Right kidney (tissue), 1 donor: ENCODE results near the gene COL20A1.

Source experiments
- DNase-seq: peaks from one replicate; pipeline ENCODE4 v3.0.0-alpha.2; 2016

The COL20A1 gene

DNA sequence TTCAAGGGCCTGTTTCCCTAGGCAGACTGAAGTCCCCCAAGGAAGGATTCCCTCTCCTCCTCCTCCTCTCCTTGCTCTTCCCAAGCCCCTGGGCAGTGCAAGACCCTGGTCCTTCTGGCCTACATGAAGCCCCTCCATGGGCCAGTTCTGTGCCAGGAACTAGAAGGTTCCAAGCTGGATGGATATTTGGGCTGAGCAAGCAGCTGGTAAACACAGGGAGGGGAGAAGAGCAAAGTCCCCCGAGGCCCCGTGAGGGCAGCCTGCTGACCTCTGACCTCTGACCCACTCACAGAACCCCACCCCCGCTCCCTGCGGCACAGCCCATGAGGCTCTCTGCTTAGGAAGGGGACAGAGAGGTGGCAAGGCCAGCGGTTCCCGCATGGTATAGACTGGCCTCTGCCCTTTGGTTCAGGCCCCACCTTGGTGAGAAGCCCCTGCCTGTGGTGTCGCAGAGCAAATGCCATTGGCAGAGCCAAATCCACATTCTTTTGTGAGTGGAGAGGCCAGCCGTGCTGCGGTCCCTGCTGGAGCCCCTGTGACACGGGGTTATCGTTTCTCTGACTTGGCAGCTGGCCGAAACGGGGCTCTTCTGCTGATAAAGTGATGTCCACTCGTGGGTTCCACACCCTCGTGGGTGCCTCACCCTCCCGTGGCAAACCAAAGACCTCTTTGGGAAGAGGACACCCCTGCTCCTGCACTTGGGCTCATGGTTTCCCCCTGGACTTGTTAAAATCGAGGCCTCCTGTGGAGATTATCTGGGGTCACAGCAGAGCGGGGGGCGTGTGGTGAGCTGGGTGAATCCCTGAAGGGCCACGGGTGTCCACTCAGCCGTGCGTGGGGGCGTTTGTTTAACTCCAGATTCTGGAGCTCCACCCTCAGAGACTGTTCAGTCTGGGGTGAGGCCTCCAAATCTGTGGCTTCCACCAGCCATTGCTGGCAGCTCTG, 70.3 kb downstream of the COL20A1 start:
- DNase-seq: no peak

- no peak for DNase-seq
Measured at GRCh38 chr20:63363981-63364561, 71.1 kb downstream of the COL20A1 start.

DNA sequence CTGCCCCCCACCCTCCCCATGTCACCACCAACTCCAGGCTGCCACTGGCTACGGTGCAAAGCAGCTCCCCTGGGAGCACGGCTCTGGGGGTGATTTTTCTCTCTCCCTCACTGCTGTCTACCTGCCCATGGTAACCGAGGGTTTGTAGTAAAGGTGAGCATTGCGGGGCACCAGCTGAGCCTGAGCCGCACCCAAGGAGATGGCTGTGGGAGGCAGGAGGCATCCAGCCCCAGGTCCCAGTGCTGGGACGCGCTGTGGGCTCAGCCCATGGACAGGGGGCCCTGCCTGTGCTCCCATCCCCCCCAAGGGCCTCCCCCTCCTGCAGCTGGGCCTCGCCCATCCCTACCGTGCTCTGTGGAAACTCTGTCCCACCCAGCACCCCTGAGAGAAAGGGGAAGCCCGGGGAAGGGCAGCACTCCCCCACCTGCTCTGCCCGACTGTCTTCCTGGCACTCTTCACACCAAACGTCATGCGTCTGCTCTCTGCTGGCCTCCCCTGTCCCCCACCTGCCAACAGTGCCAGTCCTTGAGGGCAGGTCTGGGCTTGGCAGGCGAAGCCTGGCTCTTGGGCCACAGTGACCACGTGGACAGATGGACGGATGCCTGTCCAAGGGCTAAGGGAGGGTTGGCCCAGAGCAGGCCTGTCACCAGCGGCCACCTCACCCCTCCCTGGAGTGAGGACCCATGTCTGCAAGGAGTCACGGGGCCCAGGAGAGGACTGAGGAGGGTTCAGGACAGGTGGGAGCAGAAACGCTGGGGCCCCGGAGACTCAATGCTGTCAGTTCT, 72.0 kb downstream of the COL20A1 start:
- DNase-seq: no peak

GRCh38 chr20:63365601-63366389, 72.8 kb downstream of the COL20A1 start:
- DNase-seq: no peak

GRCh38 chr20:63366390-63367365, 73.7 kb downstream of the COL20A1 start:
- peak; percentile 28 for DNase-seq

DNA sequence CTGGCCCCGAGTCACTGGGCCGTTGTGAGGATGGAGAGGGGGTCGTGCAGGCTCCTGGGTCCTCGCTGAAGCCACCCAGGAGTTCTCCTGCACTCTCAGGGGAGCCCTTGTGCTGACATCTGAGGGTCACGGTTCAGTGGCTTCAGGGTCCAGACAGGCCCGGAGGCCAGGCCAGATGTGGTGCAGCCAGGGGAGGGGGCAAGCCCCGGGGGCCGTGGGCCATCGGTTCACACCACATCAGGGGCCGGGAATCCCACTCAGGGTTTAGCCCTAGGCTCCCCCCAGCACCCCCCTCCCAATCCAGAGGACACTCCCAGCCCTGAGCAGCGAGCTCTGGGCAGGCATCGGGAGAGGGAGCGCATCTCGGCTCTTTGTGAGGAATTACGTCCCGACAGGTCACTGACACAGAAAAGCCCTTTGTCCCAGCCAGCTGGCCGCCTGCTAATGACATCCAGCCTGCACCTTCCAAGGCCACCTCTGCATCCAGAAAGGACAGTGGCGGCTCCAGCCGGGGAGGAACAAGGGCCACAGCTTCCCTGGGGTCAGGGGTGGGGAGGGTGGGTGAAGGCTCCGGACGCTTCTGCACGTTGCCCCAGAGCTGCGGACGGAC, 74.6 kb downstream of the COL20A1 start:
- DNase-seq: no peak

DNA sequence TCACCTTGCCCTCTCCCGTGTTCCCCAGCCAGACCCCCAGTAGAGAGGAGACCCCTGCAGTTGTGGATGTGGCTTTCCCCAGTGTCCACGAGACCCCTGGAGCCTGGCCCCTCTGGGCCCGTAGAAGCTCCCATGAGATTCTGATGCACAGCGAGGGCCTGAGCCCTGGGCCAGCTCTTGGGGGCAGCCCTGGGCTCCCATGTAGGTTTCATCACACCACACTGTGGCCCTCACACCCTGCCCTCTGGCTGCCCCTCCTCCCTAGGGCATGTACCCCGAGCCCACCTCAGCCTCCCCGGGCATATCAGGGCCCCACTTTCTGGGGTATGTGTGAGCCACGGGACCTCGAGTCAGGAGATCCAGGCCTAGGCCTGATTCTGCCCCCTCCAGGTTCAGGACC, 75.2 kb downstream of the COL20A1 start:
- no peak for DNase-seq

- DNase-seq: no peak
Measured at GRCh38 chr20:63369024-63369530, 76.1 kb downstream of the COL20A1 start.

DNA sequence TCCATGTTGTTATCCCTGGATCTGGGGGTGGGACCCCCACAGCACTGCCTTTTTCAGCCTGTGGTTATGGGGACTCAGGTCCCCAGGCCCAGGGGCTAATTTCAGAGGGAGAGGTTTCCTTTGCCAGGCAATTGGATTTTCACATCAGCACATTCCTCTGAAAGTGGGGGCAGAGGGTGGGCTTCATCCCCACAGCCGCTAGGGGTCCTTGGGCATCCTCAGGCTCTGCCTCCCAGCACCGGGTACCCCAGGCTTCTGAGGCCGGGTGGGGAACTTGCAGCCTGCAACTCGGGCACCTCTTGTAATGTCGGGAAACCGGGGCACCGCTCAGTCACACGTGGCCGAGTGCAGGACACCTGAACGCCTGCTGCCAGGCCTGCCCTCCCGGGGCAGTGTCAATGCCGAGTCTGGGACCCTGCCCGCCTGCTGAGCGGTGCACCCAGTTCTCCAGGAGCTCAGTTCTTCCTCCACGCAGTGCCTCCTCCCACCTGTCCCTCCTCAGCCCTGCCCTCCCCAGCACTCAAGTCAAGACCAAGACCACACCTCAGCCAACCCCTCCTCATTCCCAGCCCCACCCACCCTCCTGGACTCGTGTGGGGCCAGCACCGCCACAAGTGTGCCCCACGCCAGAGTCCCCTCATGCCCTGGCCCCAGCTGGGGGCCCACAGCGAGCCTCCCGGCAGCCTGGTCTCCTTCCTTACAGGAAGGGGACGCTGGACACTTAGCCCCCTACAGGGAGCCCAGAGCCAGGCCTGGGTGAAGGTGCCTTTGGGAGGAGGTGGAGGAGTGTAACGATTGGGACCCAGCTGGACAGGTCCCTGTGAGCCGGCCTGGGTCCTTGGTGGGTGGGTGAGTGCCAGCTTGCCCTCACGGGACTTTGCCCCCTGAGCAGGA, 77.0 kb downstream of the COL20A1 start:
- no peak for DNase-seq

DNA sequence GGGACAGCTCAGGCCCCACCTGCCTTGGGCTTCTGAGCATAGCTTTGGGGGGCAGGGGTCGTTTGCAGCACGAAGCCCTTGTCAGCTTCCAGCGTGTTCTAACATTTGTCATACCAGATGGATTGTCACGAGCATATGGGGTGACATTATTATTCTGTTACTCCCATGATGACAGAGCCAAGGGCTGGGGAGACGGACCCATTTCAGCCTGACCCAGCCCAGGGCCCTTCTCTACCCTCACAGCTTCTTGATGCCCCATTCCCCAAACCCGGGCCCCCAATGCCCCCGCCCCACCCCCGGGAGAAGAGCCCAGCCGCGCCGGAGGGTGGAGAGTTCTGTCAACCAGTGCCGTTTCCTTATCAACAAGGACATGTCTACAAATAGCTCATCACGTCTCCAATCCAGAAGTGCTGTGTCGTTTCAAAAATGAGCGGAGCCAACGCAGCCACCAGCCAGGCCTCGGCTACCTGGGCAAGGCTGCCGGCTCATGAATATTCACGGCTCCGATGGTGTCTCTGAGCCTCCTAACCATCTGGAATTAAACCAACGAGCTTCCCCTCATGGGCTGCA, 77.7 kb downstream of the COL20A1 start:
- no peak for DNase-seq

GRCh38 chr20:63371291-63371865, 78.4 kb downstream of the COL20A1 start:
- no peak for DNase-seq

- no peak for DNase-seq
Measured at GRCh38 chr20:63372971-63373885, 80.2 kb downstream of the COL20A1 start.

- no peak for DNase-seq
Measured at GRCh38 chr20:63373996-63374395, 81.0 kb downstream of the COL20A1 start.

- DNase-seq: peak; percentile 41
Measured at GRCh38 chr20:63374504-63374903, 81.5 kb downstream of the COL20A1 start.

- no peak for DNase-seq
Measured at GRCh38 chr20:63375438-63375837, 82.5 kb downstream of the COL20A1 start.

DNA sequence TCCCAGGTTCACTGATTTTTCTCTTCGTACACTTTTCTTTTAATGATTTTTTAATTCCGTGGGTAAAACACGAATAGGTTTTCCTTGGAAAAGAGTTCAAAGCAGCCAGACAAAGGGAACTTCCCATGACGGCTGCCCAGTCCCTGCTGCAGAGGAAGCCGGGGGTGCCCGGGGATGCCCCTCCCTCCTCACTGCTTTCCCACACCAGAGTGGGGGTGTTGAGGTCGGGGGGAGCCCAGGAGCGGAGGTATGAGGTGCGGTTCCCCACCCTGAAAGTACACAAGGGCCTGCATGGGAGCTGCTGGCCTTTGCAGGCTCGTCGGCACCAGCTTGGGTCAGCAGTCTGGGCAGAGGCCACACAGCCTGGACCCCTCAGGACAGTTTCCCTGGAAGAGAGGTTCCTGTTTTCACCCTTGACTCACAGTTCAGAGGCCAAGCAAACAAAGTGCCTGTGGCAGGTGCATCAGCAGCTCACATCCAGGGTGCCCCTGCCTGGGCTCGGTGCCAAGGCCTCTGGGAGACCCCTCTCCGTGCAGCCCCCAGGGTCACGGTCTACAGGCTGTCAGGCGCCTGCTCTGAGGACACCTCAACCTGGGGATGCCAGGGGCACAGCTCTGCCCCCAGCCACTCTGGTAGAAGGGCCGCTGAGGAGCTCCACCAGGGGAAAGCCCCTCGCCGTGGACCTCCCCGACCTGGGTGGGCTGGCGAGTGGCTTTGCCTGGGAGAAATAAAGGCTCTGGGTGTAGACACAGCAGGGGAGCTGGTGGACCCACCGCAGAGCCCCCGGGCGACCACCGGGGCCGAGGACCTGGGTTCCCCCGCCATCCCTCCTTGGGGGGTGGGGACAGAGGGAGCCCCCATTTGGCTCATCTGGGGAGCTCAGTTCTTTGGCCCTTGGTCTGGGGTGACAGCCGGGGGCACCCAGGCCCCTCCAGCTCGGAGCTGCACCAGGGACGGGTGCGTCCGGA, 83.6 kb downstream of the COL20A1 start:
- DNase-seq: no peak
